H1 (cell line): ENCODE results near the gene CRIP1. TPM values are rescaled to one million over a fixed set of nuclear protein-coding genes. Genes with fewer than 3 reads are reported as not detected.

Experiments used
- CTCF ChIA-PET: fragments of 300-600 bp; sonication (Branson Sonifier 250); formaldehyde crosslinking; loops from one replicate; lab custom pipeline; 2021; ENCODE audit not compliant: partially characterized antibody; lab: Charles Lee
- POLR2A ChIA-PET: fragments of 300-600 bp; sonication (Branson Sonifier 250); formaldehyde crosslinking; loops from one replicate; lab custom pipeline; 2021; ENCODE audit warnings: inconsistent platforms; ENCODE audit not compliant: partially characterized antibody; lab: Charles Lee
- DNase-seq, 2 experiments: peaks; one replicate each; pipeline versions ENCODE4 v3.0.0 to v3.0.0-alpha.2; 2010 to 2022; ENCODE audit warnings: low spot score in 2 of 2, low read depth in 1 of 2, mixed read lengths in 1 of 2
- FAIRE-seq: peaks from 2 replicates; lab custom pipeline; 2011; peaks lifted over from hg19 to GRCh38; lab: Jason Lieb, UNC
- H2AFZ ChIP-seq: 2 replicates; pipeline ENCODE4 v1.8.1; 2012; ENCODE audit warnings: low read length, inconsistent platforms
- H2AK5ac ChIP-seq: 2 replicates; pipeline ENCODE4 v1.6.1; 2013; ENCODE audit warnings: low read depth, low read length
- H2BK120ac ChIP-seq: replicated peaks from 2 replicates; pipeline ENCODE3; 2013; ENCODE audit warnings: low read depth, low read length, inconsistent platforms
- H2BK12ac ChIP-seq: 2 replicates; pipeline ENCODE4 v1.6.1; 2013; ENCODE audit warnings: low read depth, low read length
- H2BK15ac ChIP-seq: 2 replicates; pipeline ENCODE4 v1.6.1; 2013; ENCODE audit warnings: low read length
- H2BK20ac ChIP-seq: 2 replicates; pipeline ENCODE4 v1.6.1; 2013; ENCODE audit warnings: low read length
- H2BK5ac ChIP-seq: 2 replicates; pipeline ENCODE4 v1.6.1; 2013; ENCODE audit warnings: low read depth, low read length
- H3K14ac ChIP-seq: 2 replicates; pipeline ENCODE4 v1.6.1; 2013; ENCODE audit warnings: inconsistent platforms; ENCODE audit not compliant: insufficient read length
- H3K18ac ChIP-seq: 2 replicates; pipeline ENCODE4 v1.6.1; 2013; ENCODE audit warnings: low read length; ENCODE audit errors: extremely low read depth
- H3K23ac ChIP-seq: 2 replicates; pipeline ENCODE4 v1.6.1; 2013; ENCODE audit warnings: inconsistent platforms; ENCODE audit not compliant: insufficient read length
- H3K23me2 ChIP-seq: 2 replicates; pipeline ENCODE4 v1.6.1; 2013; ENCODE audit warnings: low read depth, low read length
- H3K27ac ChIP-seq: 2 replicates; pipeline ENCODE4 v1.6.1; 2011; ENCODE audit warnings: low read depth, low read length, inconsistent platforms
- H3K27me3 ChIP-seq, 4 experiments: replicated peaks in 1 of 4; 1 replicate in 1 of 4; 2 replicates in 3 of 4; pipeline versions ENCODE4 v1.6.1 to v1.8.1; 2011 to 2013; ENCODE audit warnings: low read length in 3 of 4, mild to moderate bottlenecking in 3 of 4, inconsistent platforms in 2 of 4, mixed read lengths in 2 of 4, moderate library complexity in 1 of 4; ENCODE audit not compliant: control insufficient read depth in 3 of 4, insufficient read depth in 3 of 4; ENCODE audit errors: extremely low read depth in 1 of 4
- H3K36me3 ChIP-seq, 4 experiments: 2 replicates each; pipeline versions ENCODE4 v1.6.1 to v1.8.1; 2011 to 2013; ENCODE audit warnings: mild to moderate bottlenecking in 4 of 4, low read length in 3 of 4, moderate library complexity in 2 of 4, control low read depth in 1 of 4, inconsistent platforms in 1 of 4; ENCODE audit not compliant: insufficient read depth in 4 of 4, control insufficient read depth in 2 of 4
- H3K4ac ChIP-seq: replicated peaks from 2 replicates; pipeline ENCODE3; 2013; ENCODE audit warnings: low read length, low read depth, mixed read lengths, inconsistent platforms; ENCODE audit not compliant: insufficient read length
- H3K4me1 ChIP-seq, 4 experiments: replicated peaks in 1 of 4; 1 replicate in 1 of 4; 2 replicates in 3 of 4; pipeline versions ENCODE4 v1.6.1 to v1.8.1; 2011 to 2013; ENCODE audit warnings: low read length in 3 of 4, inconsistent platforms in 2 of 4, mixed read lengths in 1 of 4; ENCODE audit not compliant: insufficient read depth in 4 of 4, control insufficient read depth in 3 of 4
- H3K4me2 ChIP-seq, 2 experiments: 2 replicates each; pipeline versions ENCODE4 v1.6.1 to v1.8.1; 2011 to 2013; ENCODE audit warnings: low read depth in 2 of 2, low read length in 2 of 2, control low read depth in 1 of 2, inconsistent platforms in 1 of 2, mild to moderate bottlenecking in 1 of 2; ENCODE audit not compliant: insufficient read depth in 1 of 2
- H3K4me3 ChIP-seq, 4 experiments: fragments of 200-600, 300-600 bp in 1 of 4; sonication (generic), shearing (Covaris generic), sonication (Bioruptor Twin) in 1 of 4; 2 replicates each; pipeline versions ENCODE4 v1.5.1 to v1.8.1; 2011 to 2016; ENCODE audit warnings: low read length in 4 of 4, low read depth in 3 of 4, control low read depth in 2 of 4, inconsistent platforms in 2 of 4, mild to moderate bottlenecking in 2 of 4, mixed read lengths in 1 of 4, moderate library complexity in 1 of 4; ENCODE audit not compliant: insufficient read depth in 2 of 4; ENCODE audit errors: extremely low read depth in 1 of 4
- H3K56ac ChIP-seq: replicated peaks from 2 replicates; pipeline ENCODE3; 2013; ENCODE audit warnings: low read depth, mild to moderate bottlenecking, mixed read lengths, low read length, inconsistent platforms; ENCODE audit not compliant: insufficient read length
- H3K79me1 ChIP-seq: 2 replicates; pipeline ENCODE4 v1.6.1; 2013; ENCODE audit warnings: low read depth, low read length, control low read depth
- H3K79me2 ChIP-seq, 2 experiments: 2 replicates each; pipeline versions ENCODE4 v1.6.1 to v1.8.1; 2012 to 2013; ENCODE audit warnings: low read length in 2 of 2, mild to moderate bottlenecking in 2 of 2, inconsistent platforms in 1 of 2; ENCODE audit not compliant: insufficient read depth in 2 of 2, control insufficient read depth in 1 of 2
- H3K9ac ChIP-seq, 4 experiments: replicated peaks in 1 of 4; 1 replicate in 1 of 4; 2 replicates in 3 of 4; pipeline versions ENCODE4 v1.6.1 to v1.8.1; 2011 to 2013; ENCODE audit warnings: low read depth in 3 of 4, low read length in 3 of 4, control low read depth in 2 of 4, mild to moderate bottlenecking in 2 of 4, moderate library complexity in 2 of 4, inconsistent platforms in 1 of 4; ENCODE audit errors: extremely low read depth in 1 of 4
- H3K9me3 ChIP-seq, 2 experiments: 2 replicates each; pipeline versions ENCODE4 v1.6.1 to v1.8.1; 2012 to 2013; ENCODE audit warnings: mild to moderate bottlenecking in 2 of 2, moderate library complexity in 2 of 2, control low read depth in 1 of 2, inconsistent platforms in 1 of 2, low read depth in 1 of 2, low read length in 1 of 2, mixed read lengths in 1 of 2; ENCODE audit not compliant: insufficient read depth in 2 of 2
- H4K20me1 ChIP-seq, 2 experiments: replicated peaks in 1 of 2; 2 replicates each; pipeline versions ENCODE3 to v1.8.1; 2011 to 2013; ENCODE audit warnings: inconsistent platforms in 2 of 2, low read length in 2 of 2, mild to moderate bottlenecking in 1 of 2; ENCODE audit not compliant: insufficient read depth in 2 of 2, control insufficient read depth in 1 of 2
- H4K5ac ChIP-seq: 2 replicates; pipeline ENCODE4 v1.6.1; 2013; ENCODE audit warnings: low read length, low read depth, mixed read lengths, inconsistent platforms; ENCODE audit not compliant: insufficient read length
- H4K8ac ChIP-seq: 2 replicates; pipeline ENCODE4 v1.8.0; 2013; ENCODE audit warnings: mild to moderate bottlenecking, moderate library complexity, low read length, inconsistent platforms; ENCODE audit not compliant: insufficient read depth; ENCODE audit errors: extremely low read depth
- H4K91ac ChIP-seq: replicated peaks from 2 replicates; pipeline ENCODE3; 2013; ENCODE audit warnings: low read length, mixed read lengths, inconsistent platforms; ENCODE audit not compliant: insufficient read length
- SRF ChIP-seq: IDR thresholded peaks from 2 replicates; pipeline ENCODE4 v1.6.1; 2011; ENCODE audit warnings: mild to moderate bottlenecking, low read depth, low read length, moderate library complexity
- WGBS, 2 experiments: shearing (Covaris generic) in 1 of 2; methylation state at CpG; one replicate each; pipeline versions ENCODE4 v1.1.6 to v1.1.7; 2013 to 2015; ENCODE audit warnings: low lambda C conversion rate in 2 of 2, mixed read lengths in 2 of 2, inconsistent platforms in 1 of 2, low coverage in 1 of 2, missing lambda C conversion rate in 1 of 2; ENCODE audit not compliant: insufficient replicate concordance in 2 of 2, insufficient coverage in 1 of 2, insufficient read length in 1 of 2; ENCODE audit errors: extremely low coverage in 1 of 2, missing lambda C conversion rate in 1 of 2; 5-methylcytosine and 5-hydroxymethylcytosine counted together
- polyA plus RNA-seq, 7 experiments: library from polyadenylated mRNA; depleted of rRNA in 3 of 7; stranded (reverse) in 5 of 7; unstranded in 2 of 7; fragments of >200 nt in 5 of 7; fragments of 200-250 nt in 2 of 7; gene quantifications; 1 replicate in 5 of 7; 2 replicates in 1 of 7; 4 replicates in 1 of 7; pipeline versions ENCODE4 v1.2.1 to v1.2.3, GENCODE V29; 2011 to 2013; ENCODE audit warnings: missing spikeins in 2 of 7, mixed read lengths in 2 of 7
- total RNA-seq: library from RNA; stranded (reverse); fragmentation: NEBNext Ultra II Directional; extraction: Animal tissue kit (Norgen Biotek cat#: 25700); gene quantifications from 2 replicates; pipeline ENCODE4 v1.2.1, GENCODE V29; 2021

CRIP1 gene
- total and polyA plus RNA-seq, 2 of the 8 experiments (the other 6 are each of a cell fraction or from before 2014, with no cell fraction given): 1.2 to 2.2 TPM

DNA sequence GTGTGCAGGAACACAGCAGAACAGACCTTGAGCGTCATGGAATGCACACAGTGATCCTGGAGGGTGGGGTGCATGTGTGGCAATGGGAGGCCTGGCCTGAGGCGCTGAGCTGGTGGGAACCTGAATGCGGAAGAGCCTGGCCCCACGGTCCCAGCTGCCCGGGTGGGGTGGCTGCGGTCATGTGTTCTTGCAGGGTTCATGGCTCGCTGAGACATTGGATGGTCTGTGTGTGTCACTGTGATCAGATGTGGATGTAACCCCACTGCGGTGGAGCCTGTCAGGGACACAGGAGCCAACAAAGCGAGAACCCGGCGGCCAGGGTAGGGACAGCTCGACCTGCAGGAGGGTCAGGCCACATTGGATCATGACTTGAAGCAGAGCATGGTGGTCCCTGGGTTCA lies 43.9 kb upstream of the CRIP1 start:
- Histone ChIP-seq H3K27ac (no peak overlapping the region), H3K23me2 (no peaks in the 10 kb centered on the region), H2BK120ac (no peak overlapping the region), H2AFZ (no peak overlapping the region), H3K79me1 (peaks cover 28% of the 10 kb centered on the region), H2BK15ac (no peak overlapping the region), H3K36me3 (peaks cover 0 to 15% (median 2%) of the 10 kb centered on the region in 4 experiments; a peak in 4 of 8 replicates), H2BK5ac (no peak overlapping the region), H3K4me3 (no peak overlapping the region), H2BK12ac (no peak overlapping the region), H3K23ac (no peak overlapping the region), H3K4me2 (no peak overlapping the region), H3K4me1 (no peaks in the 10 kb centered on the region), H4K91ac (no peak overlapping the region), H3K27me3 (no peaks in the 10 kb centered on the region), H3K56ac (no peak overlapping the region), H4K8ac (no peak overlapping the region; the same call in 1 of the 2 replicates), H3K18ac (no peak overlapping the region; the same call in 1 of the 2 replicates), H3K9me3 (no peaks in the 10 kb centered on the region), H4K20me1 (peaks cover 30 to 33% of the 10 kb centered on the region in 2 experiments), H4K5ac (no peak overlapping the region), H3K4ac (no peak overlapping the region), H3K14ac (no peak overlapping the region), H2BK20ac (no peak overlapping the region), H3K79me2 (peaks cover 0 to 17% of the 10 kb centered on the region in 2 experiments; a peak in 2 of 4 replicates), H3K9ac (no peak overlapping the region), H2AK5ac (no peak overlapping the region)
- POLR2A ChIA-PET: interaction anchor here (0.6 kb wide), 1 partner anchor 27 kb away, joined by 3 read pairs; no protein-coding TSS in a partner anchor
- no peak for FAIRE-seq
- no peak for DNase-seq
- CTCF ChIA-PET: interaction anchor here (1.0 to 1.5 kb wide), 2 partner anchors 28 to 79 kb away, joined by 3 to 5 read pairs; no protein-coding TSS in a partner anchor
- WGBS, 2 experiments: 87% methylated on average over 12 of the region's 12 CpGs; no CpG with 5 or more reads in 1 of the 2 experiments
- TF ChIP-seq SRF: no peak
